ENCODE results near the gene DENND1A.

DNA sequence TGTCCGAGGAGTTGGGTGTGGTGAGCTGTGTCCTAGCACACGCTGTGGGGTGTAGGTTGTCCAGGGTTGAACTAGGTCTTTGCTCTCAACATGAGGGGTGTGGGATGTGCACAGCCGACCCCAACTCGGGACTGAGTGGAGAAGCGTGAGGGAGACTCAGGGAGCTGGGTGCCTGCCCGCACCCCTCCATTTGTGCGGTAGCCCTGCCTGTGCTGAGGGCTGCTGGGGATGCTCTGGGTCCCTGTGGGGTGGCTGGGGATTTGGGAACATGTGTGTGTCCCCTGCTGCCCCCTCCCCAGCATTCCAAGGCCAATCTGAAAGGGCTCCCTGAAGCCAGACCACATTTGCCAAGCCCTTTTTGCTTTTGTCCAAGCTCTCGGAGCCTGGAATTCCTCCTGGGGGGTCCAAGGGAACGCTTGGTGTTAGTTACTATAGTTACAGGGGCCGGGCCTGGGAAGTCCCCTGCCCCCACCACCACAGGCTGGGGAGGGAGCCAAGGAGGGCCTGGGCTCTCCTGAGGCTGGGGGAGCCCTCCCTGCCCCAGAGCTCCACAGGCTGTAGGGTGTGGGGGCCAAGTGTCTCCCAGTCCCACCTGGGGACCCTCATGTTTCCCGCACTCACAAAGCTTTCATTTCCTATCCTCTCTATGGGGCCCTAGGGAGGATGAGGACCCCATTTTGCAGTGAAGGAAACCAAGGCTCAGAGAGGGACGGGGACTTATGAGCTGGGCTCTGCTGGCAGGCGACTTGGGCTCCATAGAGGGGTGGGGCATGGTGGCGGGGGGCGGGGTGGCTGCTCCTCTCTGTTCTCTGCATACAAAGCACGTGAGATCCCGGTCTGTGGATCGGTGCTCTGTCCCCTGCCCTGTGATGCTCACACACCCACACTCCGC, 572.8 kb downstream of the DENND1A start:
- TF ChIP-seq POLR2A (IDR thresholded peaks at IDR 0.05) (no peak), POLR2AphosphoS5 (IDR thresholded peaks at IDR 0.05) (no peak)
- TF ChIP-seq, protein P1, sequence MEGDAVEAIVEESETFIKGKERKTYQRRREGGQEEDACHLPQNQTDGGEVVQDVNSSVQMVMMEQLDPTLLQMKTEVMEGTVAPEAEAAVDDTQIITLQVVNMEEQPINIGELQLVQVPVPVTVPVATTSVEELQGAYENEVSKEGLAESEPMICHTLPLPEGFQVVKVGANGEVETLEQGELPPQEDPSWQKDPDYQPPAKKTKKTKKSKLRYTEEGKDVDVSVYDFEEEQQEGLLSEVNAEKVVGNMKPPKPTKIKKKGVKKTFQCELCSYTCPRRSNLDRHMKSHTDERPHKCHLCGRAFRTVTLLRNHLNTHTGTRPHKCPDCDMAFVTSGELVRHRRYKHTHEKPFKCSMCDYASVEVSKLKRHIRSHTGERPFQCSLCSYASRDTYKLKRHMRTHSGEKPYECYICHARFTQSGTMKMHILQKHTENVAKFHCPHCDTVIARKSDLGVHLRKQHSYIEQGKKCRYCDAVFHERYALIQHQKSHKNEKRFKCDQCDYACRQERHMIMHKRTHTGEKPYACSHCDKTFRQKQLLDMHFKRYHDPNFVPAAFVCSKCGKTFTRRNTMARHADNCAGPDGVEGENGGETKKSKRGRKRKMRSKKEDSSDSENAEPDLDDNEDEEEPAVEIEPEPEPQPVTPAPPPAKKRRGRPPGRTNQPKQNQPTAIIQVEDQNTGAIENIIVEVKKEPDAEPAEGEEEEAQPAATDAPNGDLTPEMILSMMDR (IDR thresholded peaks at IDR 0.05), result no peak
